ENCODE results near the gene SNTG2. TPM values are rescaled to one million over a fixed set of nuclear protein-coding genes. Genes with fewer than 3 reads are reported as not detected.

The SNTG2 gene
- total and polyA plus RNA-seq, 4 donors = 1.5 to 4.2 (median 1.9) TPM

DNA sequence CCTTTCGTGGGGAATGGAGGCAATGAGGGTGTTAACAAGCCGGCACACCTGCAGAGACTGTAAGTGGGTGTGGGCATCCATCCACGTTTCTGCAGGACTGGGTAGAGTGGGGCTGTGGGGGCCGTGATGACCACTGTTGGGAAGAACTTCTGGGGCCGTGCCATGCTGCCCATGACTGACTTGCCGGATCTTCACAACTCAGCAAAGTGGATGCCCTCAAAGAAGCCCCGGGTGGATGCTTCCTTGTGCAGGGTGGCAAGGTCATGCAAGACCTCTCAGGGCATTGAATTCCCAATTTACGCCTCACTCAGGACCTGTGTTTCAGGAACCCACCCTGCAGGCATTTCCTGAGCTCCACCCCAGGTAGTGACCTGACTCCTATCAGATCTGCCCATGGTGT is 319.2 kb downstream of the SNTG2 start:
- WGBS (ENCODE audit: insufficient coverage) = 86% methylated on average over 7 of the region's 8 CpGs
- H3K27me3 ChIP-seq (ENCODE audit: control insufficient read depth, insufficient read depth, low read length) = no peaks in the 10 kb centered on the region
- DNase-seq (ENCODE audit: low read depth in 4 of 6, low spot score in 6 of 6) = no peak
- H3K4me3 ChIP-seq (ENCODE audit: low read depth, low read length) = no peak overlapping the region
- no peaks in the 10 kb centered on the region for H3K36me3 ChIP-seq (ENCODE audit: control insufficient read depth, insufficient read depth, low read length)
- no peaks in the 10 kb centered on the region for H3K9me3 ChIP-seq (ENCODE audit: control insufficient read depth, insufficient read depth, low read length)
- H3K27ac ChIP-seq (ENCODE audit: low read depth, low read length) = no peak overlapping the region
- no peaks in the 10 kb centered on the region for H3K4me1 ChIP-seq (ENCODE audit: control insufficient read depth, insufficient read depth, low read length)

- DNase-seq (ENCODE audit: low read depth in 4 of 6, low spot score in 6 of 6) = no peak
- Histone ChIP-seq H3K4me1 (ENCODE audit: control insufficient read depth, insufficient read depth, low read length) (no peaks in the 10 kb centered on the region), H3K4me3 (ENCODE audit: low read depth, low read length) (no peak overlapping the region), H3K9me3 (ENCODE audit: control insufficient read depth, insufficient read depth, low read length) (peaks cover 5% of the 10 kb centered on the region), H3K36me3 (ENCODE audit: control insufficient read depth, insufficient read depth, low read length) (no peaks in the 10 kb centered on the region), H3K27ac (ENCODE audit: low read depth, low read length) (no peak overlapping the region), H3K27me3 (ENCODE audit: control insufficient read depth, insufficient read depth, low read length) (no peaks in the 10 kb centered on the region)
- WGBS (ENCODE audit: insufficient coverage) = 89% methylated on average over 18 of the region's 18 CpGs
These were observed 322.2 kb downstream of the SNTG2 start for GRCh38 chr2:1272835-1273234.

DNA sequence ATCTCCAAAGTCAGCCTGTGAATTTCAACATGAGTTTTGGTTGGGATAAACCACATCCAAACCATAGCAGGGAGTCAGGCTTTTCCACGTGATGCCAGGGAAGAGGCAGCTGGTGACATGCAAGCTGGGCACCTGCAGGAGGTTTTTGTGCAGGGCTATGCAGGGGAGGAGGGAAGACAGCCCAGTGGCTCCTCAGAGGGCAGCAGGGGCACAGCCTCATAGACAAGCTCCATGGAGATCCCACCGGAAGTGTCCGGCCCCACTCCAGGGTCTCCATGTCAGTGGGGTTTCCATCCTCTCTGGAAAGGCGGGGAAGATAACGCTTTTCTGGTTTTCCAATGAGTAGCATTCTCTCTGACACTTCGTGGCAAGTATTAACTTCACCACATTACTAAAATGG is 327.0 kb downstream of the SNTG2 start:
- Histone ChIP-seq H3K4me1 (ENCODE audit: control insufficient read depth, insufficient read depth, low read length) (no peaks in the 10 kb centered on the region), H3K27me3 (ENCODE audit: control insufficient read depth, insufficient read depth, low read length) (no peaks in the 10 kb centered on the region), H3K36me3 (ENCODE audit: control insufficient read depth, insufficient read depth, low read length) (no peaks in the 10 kb centered on the region), H3K4me3 (ENCODE audit: low read depth, low read length) (no peak overlapping the region), H3K27ac (ENCODE audit: low read depth, low read length) (no peak overlapping the region), H3K9me3 (ENCODE audit: control insufficient read depth, insufficient read depth, low read length) (peaks cover 5% of the 10 kb centered on the region)
- DNase-seq (ENCODE audit: low read depth in 4 of 6, low spot score in 6 of 6) = no peak
- WGBS (ENCODE audit: insufficient coverage) = 94% methylated on average over 4 of the region's 6 CpGs

DNA sequence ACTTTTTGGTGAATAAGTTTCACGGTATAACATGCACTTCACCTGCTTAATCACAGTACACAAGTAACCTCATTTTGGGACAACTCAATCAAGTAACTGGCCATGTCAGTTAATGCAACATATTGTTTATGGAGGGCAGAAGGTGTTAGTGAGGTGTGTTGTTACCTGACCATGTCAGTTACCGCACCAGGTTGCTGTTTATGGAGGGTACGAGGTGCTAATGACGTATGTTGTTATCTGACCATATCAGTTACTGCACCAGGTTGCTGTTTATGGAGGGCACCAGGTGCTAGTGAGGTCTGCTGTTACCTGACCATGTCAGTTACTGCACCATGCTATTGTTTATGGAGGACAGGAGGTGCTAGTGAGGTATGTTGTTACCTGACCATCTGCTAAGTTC is 327.5 kb downstream of the SNTG2 start:
- 86% methylated on average over 1 of the region's 4 CpGs for WGBS (ENCODE audit: insufficient coverage)
- Histone ChIP-seq H3K27me3 (ENCODE audit: control insufficient read depth, insufficient read depth, low read length) (no peaks in the 10 kb centered on the region), H3K4me1 (ENCODE audit: control insufficient read depth, insufficient read depth, low read length) (peaks cover 3% of the 10 kb centered on the region), H3K36me3 (ENCODE audit: control insufficient read depth, insufficient read depth, low read length) (no peaks in the 10 kb centered on the region), H3K27ac (ENCODE audit: low read depth, low read length) (no peak overlapping the region), H3K4me3 (ENCODE audit: low read depth, low read length) (no peak overlapping the region), H3K9me3 (ENCODE audit: control insufficient read depth, insufficient read depth, low read length) (peaks cover 5% of the 10 kb centered on the region)
- DNase-seq (ENCODE audit: low read depth in 4 of 6, low spot score in 6 of 6) = no peak

DNA sequence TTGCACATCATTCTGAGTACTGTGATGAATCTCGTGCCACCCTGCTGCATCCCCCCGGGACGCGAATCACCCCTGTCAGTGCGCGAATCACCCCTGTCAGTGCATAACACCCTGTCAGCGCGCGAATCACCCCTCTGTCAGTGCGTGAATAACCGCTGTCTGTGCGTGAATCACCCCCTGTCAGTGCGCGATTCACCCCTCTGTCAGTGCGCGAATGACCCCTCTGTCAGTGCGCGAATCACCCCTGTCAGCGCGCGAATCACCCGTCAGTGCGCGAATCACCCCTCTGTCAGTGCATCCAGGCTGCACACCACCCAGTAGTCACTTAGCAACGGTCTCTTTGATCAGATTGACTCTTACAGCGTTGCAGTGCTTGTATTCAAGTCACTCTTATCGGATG is 328.2 kb downstream of the SNTG2 start:
- Histone ChIP-seq H3K27ac (ENCODE audit: low read depth, low read length) (no peak overlapping the region), H3K27me3 (ENCODE audit: control insufficient read depth, insufficient read depth, low read length) (no peaks in the 10 kb centered on the region), H3K4me3 (ENCODE audit: low read depth, low read length) (no peak overlapping the region), H3K9me3 (ENCODE audit: control insufficient read depth, insufficient read depth, low read length) (peaks cover 5% of the 10 kb centered on the region), H3K36me3 (ENCODE audit: control insufficient read depth, insufficient read depth, low read length) (no peaks in the 10 kb centered on the region), H3K4me1 (ENCODE audit: control insufficient read depth, insufficient read depth, low read length) (peaks cover 8% of the 10 kb centered on the region)
- 91% methylated on average over 23 of the region's 27 CpGs for WGBS (ENCODE audit: insufficient coverage)
- no peak for DNase-seq (ENCODE audit: low read depth in 4 of 6, low spot score in 6 of 6)

DNA sequence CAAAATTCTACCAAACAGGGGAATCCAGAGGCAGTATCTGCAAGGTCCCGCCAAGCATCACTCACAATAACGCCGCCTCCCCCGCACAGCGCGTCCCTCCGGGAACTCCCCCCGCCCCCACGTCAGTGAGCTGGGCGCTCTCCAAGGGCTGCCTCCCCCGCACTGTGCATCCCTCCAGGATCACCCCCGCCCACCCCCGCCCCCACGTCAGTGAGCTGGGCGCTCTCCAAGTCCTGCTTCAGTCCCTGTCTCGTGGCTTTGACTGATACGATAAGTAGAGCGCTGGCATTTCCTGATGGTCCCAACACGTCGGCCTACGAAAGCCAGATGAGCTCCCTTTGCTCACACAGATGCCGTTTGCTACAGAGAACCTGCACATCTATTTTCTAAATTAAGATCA is 331.9 kb downstream of the SNTG2 start:
- Histone ChIP-seq H3K4me3 (ENCODE audit: low read depth, low read length) (no peak overlapping the region), H3K9me3 (ENCODE audit: control insufficient read depth, insufficient read depth, low read length) (no peaks in the 10 kb centered on the region), H3K27me3 (ENCODE audit: control insufficient read depth, insufficient read depth, low read length) (no peaks in the 10 kb centered on the region), H3K4me1 (ENCODE audit: control insufficient read depth, insufficient read depth, low read length) (peaks cover 8% of the 10 kb centered on the region), H3K36me3 (ENCODE audit: control insufficient read depth, insufficient read depth, low read length) (no peaks in the 10 kb centered on the region), H3K27ac (ENCODE audit: low read depth, low read length) (no peak overlapping the region)
- 56% methylated on average over 13 of the region's 22 CpGs for WGBS (ENCODE audit: insufficient coverage)
- peak in 2 of 6 donors; percentile 57 to 67 for DNase-seq (ENCODE audit: low read depth in 4 of 6, low spot score in 6 of 6)

DNA sequence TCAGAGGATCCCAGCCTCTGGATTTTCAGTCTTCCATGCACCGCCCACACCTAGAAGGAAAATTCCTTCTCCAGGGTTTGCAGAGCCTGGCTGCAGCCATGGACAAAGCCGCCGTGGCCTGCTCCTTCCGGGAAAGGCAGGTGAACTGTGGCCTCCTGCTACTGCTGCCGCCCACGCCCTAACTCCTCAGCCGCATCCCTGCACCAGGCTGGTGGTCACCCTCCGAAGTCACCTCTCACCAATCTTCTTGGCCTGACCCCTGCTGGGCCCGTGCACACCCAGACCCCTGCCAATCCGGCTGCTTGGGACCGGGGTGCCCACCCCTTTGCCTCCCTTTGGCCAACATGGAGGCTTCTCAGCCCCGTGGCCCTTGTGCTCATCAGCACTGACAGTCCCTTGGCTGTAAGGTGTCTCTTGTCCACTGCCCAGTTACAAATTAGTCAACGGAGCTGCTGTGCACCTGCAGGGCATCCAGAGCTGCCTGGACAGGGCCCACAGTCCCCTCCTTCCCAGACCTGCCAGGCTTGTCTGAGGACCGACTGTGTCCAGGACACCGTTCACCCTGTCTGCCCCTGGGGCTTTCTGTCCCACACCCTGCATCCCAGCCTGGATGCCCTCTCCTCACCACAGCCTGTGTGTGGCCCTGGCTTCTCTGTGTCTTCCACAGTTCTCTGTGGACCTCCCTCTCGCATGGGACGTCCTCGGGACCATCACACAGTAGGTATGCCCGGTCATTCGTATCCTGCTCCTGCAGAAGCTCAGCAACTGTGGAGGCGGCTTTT is 332.6 kb downstream of the SNTG2 start:
- 86% methylated on average over 20 of the region's 21 CpGs for WGBS (ENCODE audit: insufficient coverage)
- H3K27ac ChIP-seq (ENCODE audit: low read depth, low read length) = no peak overlapping the region
- H3K36me3 ChIP-seq (ENCODE audit: control insufficient read depth, insufficient read depth, low read length) = no peaks in the 10 kb centered on the region
- H3K27me3 ChIP-seq (ENCODE audit: control insufficient read depth, insufficient read depth, low read length) = no peaks in the 10 kb centered on the region
- peaks cover 8% of the 10 kb centered on the region for H3K4me1 ChIP-seq (ENCODE audit: control insufficient read depth, insufficient read depth, low read length)
- no peak for DNase-seq (ENCODE audit: low read depth in 4 of 6, low spot score in 6 of 6)
- H3K4me3 ChIP-seq (ENCODE audit: low read depth, low read length) = no peak overlapping the region
- H3K9me3 ChIP-seq (ENCODE audit: control insufficient read depth, insufficient read depth, low read length) = no peaks in the 10 kb centered on the region

- Histone ChIP-seq H3K9me3 (ENCODE audit: control insufficient read depth, insufficient read depth, low read length) (no peaks in the 10 kb centered on the region), H3K27ac (ENCODE audit: low read depth, low read length) (no peak overlapping the region), H3K27me3 (ENCODE audit: control insufficient read depth, insufficient read depth, low read length) (no peaks in the 10 kb centered on the region)
These were observed 333.2 kb downstream of the SNTG2 start for GRCh38 chr2:1283871-1284270.

DNA sequence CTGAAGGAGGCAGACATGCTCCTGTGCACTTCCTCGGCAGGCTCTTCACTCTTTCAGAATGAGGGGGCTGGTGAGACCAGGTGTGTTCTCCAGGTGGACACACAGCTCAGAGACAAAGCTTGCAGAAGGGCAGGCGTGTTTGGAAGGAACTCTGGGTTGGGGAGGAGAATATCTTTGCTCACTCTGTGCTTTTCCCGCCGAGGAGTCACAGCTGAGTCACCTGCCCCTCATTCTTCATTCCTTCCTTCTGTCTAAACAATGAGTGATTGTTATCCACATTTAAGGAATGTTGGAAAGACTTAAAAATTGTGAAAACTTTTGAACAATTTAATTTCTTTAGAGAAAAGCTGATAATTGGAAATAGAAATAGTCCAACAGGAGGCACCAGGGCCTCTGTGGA is 336.3 kb downstream of the SNTG2 start:
- no peaks in the 10 kb centered on the region for H3K27me3 ChIP-seq (ENCODE audit: control insufficient read depth, insufficient read depth, low read length)
- no peaks in the 10 kb centered on the region for H3K9me3 ChIP-seq (ENCODE audit: control insufficient read depth, insufficient read depth, low read length)
- no peak overlapping the region for H3K27ac ChIP-seq (ENCODE audit: low read depth, low read length)
- 86% methylated on average over 1 of the region's 4 CpGs for WGBS (ENCODE audit: insufficient coverage)
- no peak overlapping the region for H3K4me3 ChIP-seq (ENCODE audit: low read depth, low read length)
- no peak for DNase-seq (ENCODE audit: low read depth in 4 of 6, low spot score in 6 of 6)
- no peaks in the 10 kb centered on the region for H3K36me3 ChIP-seq (ENCODE audit: control insufficient read depth, insufficient read depth, low read length)
- H3K4me1 ChIP-seq (ENCODE audit: control insufficient read depth, insufficient read depth, low read length) = peaks cover 8% of the 10 kb centered on the region

More at GRCh38 chr2:1283871-1284270, 333.2 kb downstream of the SNTG2 start:
- H3K4me1 ChIP-seq (ENCODE audit: control insufficient read depth, insufficient read depth, low read length) = peaks cover 8% of the 10 kb centered on the region
- no peak overlapping the region for H3K4me3 ChIP-seq (ENCODE audit: low read depth, low read length)
- H3K36me3 ChIP-seq (ENCODE audit: control insufficient read depth, insufficient read depth, low read length) = no peaks in the 10 kb centered on the region
- peak in 4 of 6 donors; percentile 12 to 92 (median 20) for DNase-seq (ENCODE audit: low read depth in 4 of 6, low spot score in 6 of 6)
- WGBS (ENCODE audit: insufficient coverage) = 50% methylated on average over 7 of the region's 10 CpGs

GRCh38 chr2:1287427-1287826 is 336.8 kb downstream of the SNTG2 start:
- H3K27ac ChIP-seq (ENCODE audit: low read depth, low read length) = no peak overlapping the region
- WGBS (ENCODE audit: insufficient coverage) = 90% methylated on average over 19 of the region's 20 CpGs
- DNase-seq (ENCODE audit: low read depth in 4 of 6, low spot score in 6 of 6) = no peak
- H3K36me3 ChIP-seq (ENCODE audit: control insufficient read depth, insufficient read depth, low read length) = no peaks in the 10 kb centered on the region
- no peaks in the 10 kb centered on the region for H3K27me3 ChIP-seq (ENCODE audit: control insufficient read depth, insufficient read depth, low read length)
- H3K4me1 ChIP-seq (ENCODE audit: control insufficient read depth, insufficient read depth, low read length) = peaks cover 8% of the 10 kb centered on the region
- no peak overlapping the region for H3K4me3 ChIP-seq (ENCODE audit: low read depth, low read length)
- no peaks in the 10 kb centered on the region for H3K9me3 ChIP-seq (ENCODE audit: control insufficient read depth, insufficient read depth, low read length)

Measured in spinal cord (tissue), 10 donors.